ENCODE measurements around the gene EVA1A.
A peak's percentile ranks its signal among the peaks of the same experiment; 100 is the strongest.
"Not testable (repeated sequence)": the region's sequence is repeated elsewhere in the genome, so short reads cannot be mapped to it uniquely, and the experiment has no call there.

The EVA1A gene

DNA sequence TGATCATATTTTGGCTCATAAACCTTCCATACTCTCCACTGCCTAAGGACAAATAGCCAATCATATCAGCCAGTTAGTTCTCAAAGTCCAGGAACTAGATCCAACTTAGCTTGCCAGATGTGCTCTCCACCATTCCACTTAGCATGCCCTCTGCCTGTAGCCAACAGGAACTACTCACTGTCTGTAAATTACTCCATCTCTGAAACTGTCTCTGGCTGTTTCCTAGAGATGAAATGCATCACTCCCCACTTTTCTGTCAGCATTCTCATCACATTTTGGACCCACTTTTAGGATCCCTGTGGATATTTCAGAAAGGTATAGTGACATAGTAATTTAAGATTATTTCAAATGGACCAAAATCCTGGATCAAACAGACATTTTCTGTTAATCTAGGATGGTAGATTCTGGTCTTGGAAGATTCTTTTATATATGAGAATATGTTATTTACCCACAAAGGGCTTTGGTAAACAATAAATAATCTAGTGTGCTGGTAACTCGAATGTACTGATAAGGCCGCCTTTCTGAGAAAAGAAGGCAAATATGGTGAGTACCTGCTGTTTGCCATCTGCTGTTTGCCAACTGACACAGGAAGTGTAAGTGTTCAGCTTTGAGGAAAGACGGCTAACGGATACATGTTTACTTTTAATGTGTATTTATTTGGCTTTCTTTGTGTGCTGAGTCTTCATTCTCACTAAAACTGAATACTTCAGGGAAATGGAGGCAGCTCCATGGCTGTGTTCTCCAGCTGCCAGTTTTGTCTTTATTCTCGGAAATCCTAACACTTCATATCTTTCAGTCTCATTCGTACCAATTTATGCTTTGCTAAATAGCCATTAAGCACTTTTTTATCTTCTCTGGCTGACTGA is 79.5 kb downstream of the EVA1A start:
- no peak for TF ChIP-seq EZH2 (IDR thresholded peaks at IDR 0.05; ENCODE audit: borderline replicate concordance, low read depth, low read length, severe bottlenecking)
- TF ChIP-seq, protein P1, sequence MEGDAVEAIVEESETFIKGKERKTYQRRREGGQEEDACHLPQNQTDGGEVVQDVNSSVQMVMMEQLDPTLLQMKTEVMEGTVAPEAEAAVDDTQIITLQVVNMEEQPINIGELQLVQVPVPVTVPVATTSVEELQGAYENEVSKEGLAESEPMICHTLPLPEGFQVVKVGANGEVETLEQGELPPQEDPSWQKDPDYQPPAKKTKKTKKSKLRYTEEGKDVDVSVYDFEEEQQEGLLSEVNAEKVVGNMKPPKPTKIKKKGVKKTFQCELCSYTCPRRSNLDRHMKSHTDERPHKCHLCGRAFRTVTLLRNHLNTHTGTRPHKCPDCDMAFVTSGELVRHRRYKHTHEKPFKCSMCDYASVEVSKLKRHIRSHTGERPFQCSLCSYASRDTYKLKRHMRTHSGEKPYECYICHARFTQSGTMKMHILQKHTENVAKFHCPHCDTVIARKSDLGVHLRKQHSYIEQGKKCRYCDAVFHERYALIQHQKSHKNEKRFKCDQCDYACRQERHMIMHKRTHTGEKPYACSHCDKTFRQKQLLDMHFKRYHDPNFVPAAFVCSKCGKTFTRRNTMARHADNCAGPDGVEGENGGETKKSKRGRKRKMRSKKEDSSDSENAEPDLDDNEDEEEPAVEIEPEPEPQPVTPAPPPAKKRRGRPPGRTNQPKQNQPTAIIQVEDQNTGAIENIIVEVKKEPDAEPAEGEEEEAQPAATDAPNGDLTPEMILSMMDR (IDR thresholded peaks at IDR 0.05; ENCODE audit: borderline replicate concordance, extremely low read depth, low read length, poor library complexity, severe bottlenecking): peak; percentile 89
- ATAC-seq (ENCODE audit: insufficient read depth, low read depth) (peak; percentile 76), DNase-seq (peak; percentile 68)
- Histone ChIP-seq H3K79me2 (ENCODE audit: insufficient read depth, low read length) (no peaks in the 10 kb centered on the region), H4K20me1 (ENCODE audit: insufficient read depth, low read length) (no peaks in the 10 kb centered on the region), H3K27ac (ENCODE audit: low read length) (peak overlapping the region; percentile 98), H3K4me2 (ENCODE audit: insufficient read depth, low read length) (peak overlapping the region; percentile 59), H3K36me3 (ENCODE audit: insufficient read depth, low read length) (no peaks in the 10 kb centered on the region), H3K4me3 (ENCODE audit: low read depth in 1 of 2, low read length in 2 of 2) (peak overlapping the region in 1 of 2 experiments; percentile 37; a peak in 1 of 4 replicates), H2AFZ (ENCODE audit: low read depth, low read length) (peak overlapping the region; percentile 59), H3K4me1 (ENCODE audit: insufficient read depth, low read length) (peaks cover 96% of the 10 kb centered on the region), H3K9me3 (ENCODE audit: insufficient read depth, low read length, severe bottlenecking) (no peaks in the 10 kb centered on the region), H3K27me3 (ENCODE audit: insufficient read depth, low read length, poor library complexity) (no peaks in the 10 kb centered on the region), H3K9ac (ENCODE audit: low read depth, low read length) (peak overlapping the region; percentile 65)

DNA sequence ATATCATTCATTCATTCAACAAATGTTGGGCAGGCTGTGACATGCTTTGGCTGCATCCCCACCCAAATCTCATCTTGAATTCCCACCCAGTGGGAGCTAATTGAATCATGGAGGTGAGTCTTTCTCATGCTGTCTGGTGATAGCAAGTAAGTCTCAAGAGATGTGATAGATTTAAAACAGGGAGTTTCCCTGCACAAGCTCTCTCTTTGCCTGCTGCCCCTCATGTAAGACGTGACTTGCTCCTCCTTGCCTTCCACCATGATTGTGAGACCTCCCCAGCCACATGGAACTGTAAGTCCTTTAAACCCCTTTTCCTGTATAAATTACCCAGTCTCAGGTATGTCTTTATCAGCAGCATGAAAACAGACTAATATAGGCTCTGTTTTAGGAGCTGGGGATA is 83.0 kb downstream of the EVA1A start:
- peaks cover 88% of the 10 kb centered on the region for H3K4me1 ChIP-seq (ENCODE audit: insufficient read depth, low read length)

GRCh38 chr2:75476761-75477160 is 84.0 kb downstream of the EVA1A start:
- DNase-seq: peak; percentile 39
- H3K9ac ChIP-seq (ENCODE audit: low read depth, low read length): peak overlapping the region; percentile 33
- H3K9me3 ChIP-seq (ENCODE audit: insufficient read depth, low read length, severe bottlenecking): no peaks in the 10 kb centered on the region
- no peak for TF ChIP-seq EZH2 (IDR thresholded peaks at IDR 0.05; ENCODE audit: borderline replicate concordance, low read depth, low read length, severe bottlenecking)
- TF ChIP-seq, protein P1 (IDR thresholded peaks at IDR 0.05; ENCODE audit: borderline replicate concordance, extremely low read depth, low read length, poor library complexity, severe bottlenecking): no peak
- peaks cover 79% of the 10 kb centered on the region for H3K4me1 ChIP-seq (ENCODE audit: insufficient read depth, low read length)
- no peaks in the 10 kb centered on the region for H3K27me3 ChIP-seq (ENCODE audit: insufficient read depth, low read length, poor library complexity)
- ATAC-seq (ENCODE audit: insufficient read depth, low read depth): peak; percentile 47
- peak overlapping the region; percentile 47 for H2AFZ ChIP-seq (ENCODE audit: low read depth, low read length)
- H3K4me2 ChIP-seq (ENCODE audit: insufficient read depth, low read length): peak overlapping the region; percentile 10
- H3K4me3 ChIP-seq (ENCODE audit: low read depth in 1 of 2, low read length in 2 of 2): no peak overlapping the region
- H4K20me1 ChIP-seq (ENCODE audit: insufficient read depth, low read length): no peaks in the 10 kb centered on the region
- H3K27ac ChIP-seq (ENCODE audit: low read length): peak overlapping the region; percentile 98
- no peaks in the 10 kb centered on the region for H3K79me2 ChIP-seq (ENCODE audit: insufficient read depth, low read length)
- H3K36me3 ChIP-seq (ENCODE audit: insufficient read depth, low read length): no peaks in the 10 kb centered on the region

More for the DNA sequence above, 83.0 kb downstream of the EVA1A start:
- not testable (repeated sequence) for H4K20me1 ChIP-seq (ENCODE audit: insufficient read depth, low read length); H3K4me3 ChIP-seq (ENCODE audit: low read depth in 1 of 2, low read length in 2 of 2); DNase-seq; ATAC-seq (ENCODE audit: insufficient read depth, low read depth); H3K36me3 ChIP-seq (ENCODE audit: insufficient read depth, low read length); H3K9me3 ChIP-seq (ENCODE audit: insufficient read depth, low read length, severe bottlenecking); H2AFZ ChIP-seq (ENCODE audit: low read depth, low read length); H3K79me2 ChIP-seq (ENCODE audit: insufficient read depth, low read length); H3K27me3 ChIP-seq (ENCODE audit: insufficient read depth, low read length, poor library complexity); H3K4me2 ChIP-seq (ENCODE audit: insufficient read depth, low read length)
- peak overlapping the region; percentile 98 for H3K27ac ChIP-seq (ENCODE audit: low read length)
- H3K9ac ChIP-seq (ENCODE audit: low read depth, low read length): peak overlapping the region; percentile 33; the same call in 1 of the 2 replicates

DNA sequence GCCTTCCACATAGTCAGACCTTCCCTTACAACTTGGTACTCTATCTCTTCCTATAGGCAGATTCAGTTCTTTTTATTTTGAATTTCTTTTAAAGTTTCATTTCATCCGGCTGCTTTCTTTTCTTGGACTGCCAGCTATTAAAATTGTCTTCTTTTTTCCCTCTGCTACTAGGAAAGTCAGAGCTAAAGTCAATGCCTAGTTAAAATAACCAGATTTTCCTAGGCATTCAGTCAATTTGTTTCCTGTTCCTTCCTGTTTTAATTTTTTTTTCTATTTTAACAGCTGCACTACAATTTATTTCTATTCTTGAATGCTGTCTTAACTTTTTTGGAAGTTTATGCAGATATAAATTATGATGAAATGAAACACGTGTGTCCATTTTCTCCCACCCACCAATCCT is 84.8 kb downstream of the EVA1A start:
- H3K4me1 ChIP-seq (ENCODE audit: insufficient read depth, low read length): peaks cover 75% of the 10 kb centered on the region
- H3K27ac ChIP-seq (ENCODE audit: low read length): peak overlapping the region; percentile 98
- H2AFZ ChIP-seq (ENCODE audit: low read depth, low read length): no peak overlapping the region
- no peaks in the 10 kb centered on the region for H3K27me3 ChIP-seq (ENCODE audit: insufficient read depth, low read length, poor library complexity)
- no peaks in the 10 kb centered on the region for H3K79me2 ChIP-seq (ENCODE audit: insufficient read depth, low read length)
- H3K4me3 ChIP-seq (ENCODE audit: low read depth in 1 of 2, low read length in 2 of 2): no peak overlapping the region
- no peak for ATAC-seq (ENCODE audit: insufficient read depth, low read depth)
- TF ChIP-seq, protein P1 (IDR thresholded peaks at IDR 0.05; ENCODE audit: borderline replicate concordance, extremely low read depth, low read length, poor library complexity, severe bottlenecking): no peak
- no peak for TF ChIP-seq EZH2 (IDR thresholded peaks at IDR 0.05; ENCODE audit: borderline replicate concordance, low read depth, low read length, severe bottlenecking)
- no peaks in the 10 kb centered on the region for H4K20me1 ChIP-seq (ENCODE audit: insufficient read depth, low read length)
- DNase-seq: no peak
- H3K9me3 ChIP-seq (ENCODE audit: insufficient read depth, low read length, severe bottlenecking): no peaks in the 10 kb centered on the region
- H3K4me2 ChIP-seq (ENCODE audit: insufficient read depth, low read length): no peak overlapping the region
- H3K9ac ChIP-seq (ENCODE audit: low read depth, low read length): peak overlapping the region; percentile 33; the same call in 1 of the 2 replicates
- no peaks in the 10 kb centered on the region for H3K36me3 ChIP-seq (ENCODE audit: insufficient read depth, low read length)
